HAP-1 (cell line): ENCODE data around the gene CGB1.

Experiments used
- DNase-seq, 2 experiments: peaks; one replicate each; pipeline ENCODE4 v3.0.0-alpha.2; 2016 to 2020; ENCODE audit warnings: low spot score in 2 of 2
- H3K27me3 ChIP-seq: fragments of 250-450 bp; sonication (Bioruptor Pico); 2 replicates; pipeline ENCODE4 v1.5.1; 2020; ENCODE audit warnings: low read depth, mild to moderate bottlenecking, moderate library complexity
- H3K36me3 ChIP-seq: fragments of 250-450 bp; sonication (Bioruptor Pico); replicated peaks from 2 replicates; pipeline ENCODE4 v1.5.1; 2020; ENCODE audit warnings: mild to moderate bottlenecking
- H3K4me1 ChIP-seq: fragments of 250-450 bp; sonication (Bioruptor Pico); 2 replicates; pipeline ENCODE4 v1.5.1; 2020; ENCODE audit warnings: mild to moderate bottlenecking
- H3K4me3 ChIP-seq: fragments of 250-450 bp; sonication (Bioruptor Pico); 2 replicates; pipeline ENCODE4 v1.5.1; 2020; ENCODE audit warnings: mild to moderate bottlenecking, moderate library complexity
- H3K9me3 ChIP-seq: fragments of 250-450 bp; sonication (Bioruptor Pico); 2 replicates; pipeline ENCODE4 v1.5.1; 2020; ENCODE audit warnings: mild to moderate bottlenecking, moderate library complexity
- in situ Hi-C: fragments of 300-500 bp; cut with MboI; formaldehyde crosslinking; loops from 3 replicates; pipeline ENCODE4 v1.14.3; 2020; ENCODE audit warnings: low sequenced_read_pairs, inconsistent platforms, mixed read lengths

Gene CGB1

DNA sequence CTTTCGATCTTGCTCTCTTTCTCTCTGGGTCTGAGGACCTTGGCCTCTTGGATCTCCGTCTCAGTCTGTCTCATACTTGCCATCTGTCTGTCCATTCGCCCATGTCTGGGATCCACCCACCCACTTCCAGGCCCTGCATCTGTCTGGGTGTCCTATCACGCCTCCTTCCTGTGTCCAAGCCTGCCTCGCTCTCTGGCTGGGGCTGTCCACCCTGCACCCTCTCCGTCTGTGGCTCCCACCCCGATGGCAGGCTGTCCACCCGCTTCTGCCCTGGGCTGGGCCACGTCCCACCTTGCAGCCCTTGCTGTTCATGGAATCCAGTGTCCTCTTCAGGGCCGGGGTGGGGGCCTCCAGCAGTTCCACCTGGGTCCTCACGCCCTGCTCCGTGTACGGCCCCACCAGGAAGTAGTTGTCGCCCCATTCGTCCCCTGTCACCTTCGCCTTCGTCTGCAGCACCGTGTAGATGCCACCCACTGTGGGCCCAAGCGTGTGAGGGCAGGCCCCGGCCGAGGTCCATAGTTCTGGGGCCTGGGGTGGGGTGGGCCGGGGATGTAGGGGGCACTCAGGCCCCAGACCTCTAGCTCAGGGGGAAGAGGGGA, 45.6 kb downstream of the CGB1 start:
- Histone ChIP-seq H3K27me3 (no peaks in the 10 kb centered on the region), H3K9me3 (no peaks in the 10 kb centered on the region), H3K4me3 (no peak overlapping the region), H3K4me1 (peaks cover 3% of the 10 kb centered on the region), H3K36me3 (peaks cover 26% of the 10 kb centered on the region)
- in situ Hi-C loops, result no loop called here
- DNase-seq, result no peak

DNA sequence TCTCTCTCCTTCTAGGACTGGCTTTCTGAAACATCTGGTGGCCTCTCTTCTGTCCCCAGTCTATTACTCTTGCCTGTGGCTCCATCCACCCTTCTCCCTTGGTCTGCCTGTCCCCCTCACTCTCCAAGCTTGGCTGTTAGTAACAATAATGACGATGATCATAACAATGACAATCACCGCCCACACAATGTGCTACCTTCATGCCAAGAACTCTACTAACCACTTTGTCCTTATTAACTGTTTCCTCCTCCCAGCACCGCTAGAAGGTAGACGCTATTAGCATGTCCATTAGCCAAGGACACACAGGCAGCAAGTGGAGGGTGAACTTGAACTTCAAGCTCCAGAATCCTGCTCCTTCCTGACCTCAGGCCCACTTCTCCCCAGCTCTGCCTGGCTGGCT, 46.3 kb downstream of the CGB1 start:
- in situ Hi-C loops, result no loop called here
- H3K4me1 ChIP-seq, result peaks cover 3% of the 10 kb centered on the region
- H3K4me3 ChIP-seq, result no peak overlapping the region
- no peaks in the 10 kb centered on the region for H3K9me3 ChIP-seq
- no peaks in the 10 kb centered on the region for H3K27me3 ChIP-seq
- H3K36me3 ChIP-seq, result peaks cover 29% of the 10 kb centered on the region
- DNase-seq, result no peak

DNA sequence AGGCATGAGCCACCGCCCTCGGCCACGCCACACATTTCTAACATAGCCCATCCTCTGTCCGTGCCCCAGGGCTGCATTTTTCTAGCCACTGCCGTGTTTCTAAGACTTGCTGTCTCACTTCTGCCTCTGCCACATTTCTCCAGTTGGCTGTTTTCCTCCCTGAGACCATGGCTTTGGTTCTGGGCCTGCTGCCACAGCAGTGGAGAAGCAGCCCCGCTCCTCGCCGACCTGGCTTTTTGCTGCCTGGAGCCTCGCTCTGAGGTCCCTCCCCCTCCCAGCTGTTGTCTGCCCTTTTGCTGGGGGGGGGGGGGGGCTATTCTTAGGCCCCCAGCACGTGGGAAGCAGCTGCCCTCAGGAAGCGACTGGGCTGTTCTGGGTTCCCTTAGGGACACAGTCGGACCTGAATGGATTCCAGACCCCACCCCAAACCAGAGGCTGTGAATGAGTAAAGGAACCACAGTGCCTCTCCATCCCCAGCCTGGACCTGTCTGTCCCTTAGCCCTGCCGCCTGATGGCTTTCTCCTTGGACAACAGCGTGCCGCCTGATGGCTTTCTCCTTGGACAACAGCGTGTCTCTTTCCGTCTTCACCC, 46.9 kb downstream of the CGB1 start:
- Histone ChIP-seq H3K27me3 (no peaks in the 10 kb centered on the region), H3K4me1 (no peaks in the 10 kb centered on the region; the same call in 1 of the 2 replicates), H3K36me3 (peaks cover 35% of the 10 kb centered on the region), H3K4me3 (no peak overlapping the region), H3K9me3 (no peaks in the 10 kb centered on the region)
- DNase-seq, result no peak
- in situ Hi-C loops, result no loop called here

DNA sequence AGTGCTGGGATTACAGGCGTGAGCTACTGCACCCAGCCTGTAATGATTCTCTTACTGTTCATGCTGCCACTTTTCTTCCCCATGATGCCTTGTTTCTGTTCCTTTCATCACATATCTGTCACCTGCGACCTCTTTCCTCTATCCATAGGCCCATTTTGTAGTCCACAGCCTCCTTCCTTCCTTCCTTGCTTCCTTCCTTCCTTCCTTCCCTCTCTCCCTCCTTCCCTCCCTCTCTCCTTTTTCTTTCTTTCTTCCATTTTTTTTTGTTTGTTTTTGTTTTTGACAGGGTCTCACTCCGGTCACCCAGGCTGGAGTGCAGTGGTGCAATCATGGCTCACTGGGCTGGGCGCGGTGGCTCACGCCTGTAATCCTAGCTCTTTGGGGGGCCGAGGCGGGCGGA, 47.8 kb downstream of the CGB1 start:
- in situ Hi-C loops, result no loop called here
- H3K9me3 ChIP-seq, result no peaks in the 10 kb centered on the region
- no peaks in the 10 kb centered on the region; the same call in 1 of the 2 replicates for H3K4me1 ChIP-seq
- H3K27me3 ChIP-seq, result no peaks in the 10 kb centered on the region
- peaks cover 44% of the 10 kb centered on the region for H3K36me3 ChIP-seq
- H3K4me3 ChIP-seq, result no peak overlapping the region
- no peak for DNase-seq

DNA sequence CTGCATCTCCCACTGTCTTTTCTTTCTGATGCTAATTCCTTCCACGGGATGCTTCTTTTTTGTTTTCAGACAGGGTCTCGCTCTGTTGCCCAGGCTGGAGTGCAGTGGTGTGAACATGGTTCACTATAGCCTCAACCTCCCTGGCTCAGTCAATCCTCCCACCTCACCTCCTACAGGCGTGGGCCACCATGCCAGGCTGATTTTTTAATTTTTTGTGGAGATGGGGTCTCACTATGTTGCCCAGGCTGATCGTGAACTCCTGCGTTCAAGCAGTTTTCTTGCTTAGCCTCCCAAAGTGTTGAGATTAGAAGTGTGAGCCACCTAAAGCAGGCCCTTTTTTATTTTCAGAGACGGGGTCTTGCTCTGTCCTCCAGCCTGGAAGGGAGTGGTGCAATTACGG, 48.4 kb downstream of the CGB1 start:
- in situ Hi-C loops, result no loop called here
- Histone ChIP-seq H3K4me3 (no peak overlapping the region), H3K27me3 (no peaks in the 10 kb centered on the region), H3K9me3 (no peaks in the 10 kb centered on the region), H3K4me1 (no peaks in the 10 kb centered on the region; the same call in 1 of the 2 replicates), H3K36me3 (peaks cover 50% of the 10 kb centered on the region)
- no peak for DNase-seq

DNA sequence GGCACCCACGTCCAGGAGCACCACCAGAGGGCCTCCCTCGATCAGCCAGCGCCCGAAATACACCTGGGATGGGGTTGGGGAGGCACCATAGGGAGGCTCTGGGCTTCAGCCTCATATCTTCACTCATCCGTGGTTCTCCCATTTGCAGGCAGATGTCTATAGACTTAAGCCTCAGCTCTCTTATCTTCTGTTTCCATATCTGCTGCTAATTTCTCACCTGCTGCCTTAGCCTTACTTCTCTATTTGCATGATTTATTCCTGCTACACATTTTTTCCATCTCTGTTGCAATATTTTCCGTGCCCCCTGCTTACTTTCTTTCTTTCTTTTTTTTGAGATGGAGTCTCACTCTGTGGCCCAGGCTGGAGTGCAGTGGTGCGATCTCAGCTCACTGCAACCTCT, 49.4 kb downstream of the CGB1 start:
- Histone ChIP-seq H3K36me3 (peaks cover 59% of the 10 kb centered on the region), H3K4me3 (no peak overlapping the region), H3K27me3 (no peaks in the 10 kb centered on the region), H3K9me3 (no peaks in the 10 kb centered on the region), H3K4me1 (no peaks in the 10 kb centered on the region; the same call in 1 of the 2 replicates)
- in situ Hi-C loops, result no loop called here
- no peak for DNase-seq

DNA sequence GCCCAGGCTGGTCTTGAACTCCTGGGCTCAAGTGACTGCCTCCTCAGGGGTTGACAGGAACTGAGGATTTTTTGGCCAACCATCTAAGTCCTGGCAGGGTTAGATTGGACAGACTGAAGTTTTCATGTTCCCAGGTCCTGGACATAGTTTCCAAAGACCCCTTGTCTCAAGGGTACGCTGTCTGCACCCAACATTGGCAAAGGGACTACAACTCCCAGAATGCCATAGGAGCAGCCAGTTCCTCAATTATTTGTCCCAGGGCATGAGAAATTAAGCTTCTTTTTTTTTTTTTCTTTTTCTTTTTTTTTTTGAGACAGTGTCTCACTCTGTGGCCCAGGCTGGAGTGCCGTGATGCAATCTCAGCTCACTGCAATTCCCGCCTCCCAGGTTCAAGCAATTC, 50.5 kb downstream of the CGB1 start:
- no peak for DNase-seq
- Histone ChIP-seq H3K36me3 (peaks cover 67% of the 10 kb centered on the region), H3K4me1 (no peaks in the 10 kb centered on the region; the same call in 1 of the 2 replicates), H3K27me3 (no peaks in the 10 kb centered on the region), H3K4me3 (no peak overlapping the region), H3K9me3 (no peaks in the 10 kb centered on the region)
- in situ Hi-C loops, result no loop called here

DNA sequence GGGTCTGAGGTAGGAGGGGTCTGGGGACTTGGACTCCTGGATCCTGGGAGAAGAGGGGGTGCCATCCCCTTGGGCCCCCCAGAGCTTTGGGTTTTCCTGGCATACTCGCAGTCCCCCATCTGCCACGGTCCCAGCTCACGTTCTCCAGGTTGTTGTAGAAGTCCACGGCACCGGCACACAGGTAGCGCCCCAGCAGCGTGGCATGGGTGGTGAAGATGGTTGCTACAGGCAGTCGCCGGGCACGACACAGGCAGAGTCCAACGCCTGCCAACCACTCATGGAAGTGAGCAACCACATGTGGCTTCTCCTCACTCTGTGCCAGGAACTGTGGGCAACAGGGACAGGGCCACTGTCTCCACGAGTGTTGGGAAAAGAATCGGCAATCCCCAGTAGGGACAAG, 51.0 kb downstream of the CGB1 start:
- Histone ChIP-seq H3K36me3 (peaks cover 64% of the 10 kb centered on the region), H3K27me3 (no peaks in the 10 kb centered on the region)

More for the DNA sequence above, 51.0 kb downstream of the CGB1 start:
- DNase-seq, result no peak
- no peaks in the 10 kb centered on the region; the same call in 1 of the 2 replicates for H3K4me1 ChIP-seq
- no peaks in the 10 kb centered on the region for H3K9me3 ChIP-seq
- in situ Hi-C loops, result no loop called here
- H3K4me3 ChIP-seq, result no peak overlapping the region
